SJCRH30 (cell line): ENCODE data around the gene GPS1. TPM values are rescaled to one million over a fixed set of nuclear protein-coding genes. Genes with fewer than 3 reads are reported as not detected.

Experiments
- DNase-seq, 2 experiments: peaks; one replicate each; pipeline ENCODE4 v3.0.0-alpha.2; 2015 to 2020
- H3K27ac ChIP-seq: fragments of 250-450 bp; sonication (Bioruptor Pico); 2 replicates; pipeline ENCODE4 v1.5.1; 2020; ENCODE audit warnings: mild to moderate bottlenecking, moderate library complexity
- H3K27me3 ChIP-seq: fragments of 250-450 bp; sonication (Bioruptor Pico); 2 replicates; pipeline ENCODE4 v1.5.1; 2020; ENCODE audit warnings: mild to moderate bottlenecking, moderate library complexity
- H3K36me3 ChIP-seq: fragments of 250-450 bp; sonication (Bioruptor Pico); 2 replicates; pipeline ENCODE4 v1.5.1; 2020; ENCODE audit warnings: mild to moderate bottlenecking, moderate library complexity
- H3K4me1 ChIP-seq: fragments of 250-450 bp; sonication (Bioruptor Pico); 2 replicates; pipeline ENCODE4 v1.5.1; 2020; ENCODE audit warnings: mild to moderate bottlenecking, moderate library complexity
- H3K4me3 ChIP-seq: fragments of 250-450 bp; sonication (Bioruptor Pico); 2 replicates; pipeline ENCODE4 v1.5.1; 2020; ENCODE audit warnings: mild to moderate bottlenecking, moderate library complexity
- H3K9me3 ChIP-seq: fragments of 250-450 bp; sonication (Bioruptor Pico); replicated peaks from 2 replicates; pipeline ENCODE4 v1.5.1; 2020; ENCODE audit warnings: mild to moderate bottlenecking, moderate library complexity
- total RNA-seq: library from RNA; depleted of rRNA; stranded (reverse); fragments of >200 nt; shearing (Covaris generic); gene quantifications from 2 replicates; pipeline ENCODE4 v1.2.3, GENCODE V29; 2014

GPS1 gene
- total RNA-seq, 1 experiment from 2014 or later, result 168 TPM

GRCh38 chr17:82019690-82020571, 31.8 kb upstream of the GPS1 start:
- H3K4me3 ChIP-seq, result no peak overlapping the region
- DNase-seq, result peak; percentile 90 to 93
- no peaks in the 10 kb centered on the region for H3K27me3 ChIP-seq
- H3K9me3 ChIP-seq, result no peaks in the 10 kb centered on the region
- H3K27ac ChIP-seq, result no peak overlapping the region
- H3K4me1 ChIP-seq, result peaks cover 7% of the 10 kb centered on the region; the same call in 1 of the 2 replicates
- no peaks in the 10 kb centered on the region for H3K36me3 ChIP-seq

- Histone ChIP-seq H3K36me3 (no peaks in the 10 kb centered on the region), H3K27ac (no peak overlapping the region)
Observed at GRCh38 chr17:82020572-82021106, 31.1 kb upstream of the GPS1 start.

GRCh38 chr17:82021107-82021899, 30.4 kb upstream of the GPS1 start:
- DNase-seq, result peak; percentile 90 to 91
- no peaks in the 10 kb centered on the region for H3K27me3 ChIP-seq
- H3K36me3 ChIP-seq, result no peaks in the 10 kb centered on the region
- H3K4me1 ChIP-seq, result peaks cover 7% of the 10 kb centered on the region; the same call in 1 of the 2 replicates
- peak overlapping the region; percentile 89 for H3K4me3 ChIP-seq
- no peaks in the 10 kb centered on the region for H3K9me3 ChIP-seq
- no peak overlapping the region for H3K27ac ChIP-seq

More at GRCh38 chr17:82020572-82021106, 31.1 kb upstream of the GPS1 start:
- no peaks in the 10 kb centered on the region for H3K9me3 ChIP-seq
- peaks cover 7% of the 10 kb centered on the region; the same call in 1 of the 2 replicates for H3K4me1 ChIP-seq
- DNase-seq, result no peak
- no peaks in the 10 kb centered on the region for H3K27me3 ChIP-seq
- H3K4me3 ChIP-seq, result no peak overlapping the region

GRCh38 chr17:82021900-82022309, 29.8 kb upstream of the GPS1 start:
- Histone ChIP-seq H3K27ac (no peak overlapping the region; the same call in 1 of the 2 replicates), H3K4me3 (peak overlapping the region; percentile 89), H3K27me3 (no peaks in the 10 kb centered on the region), H3K9me3 (no peaks in the 10 kb centered on the region), H3K36me3 (no peaks in the 10 kb centered on the region), H3K4me1 (peaks cover 7% of the 10 kb centered on the region; the same call in 1 of the 2 replicates)
- DNase-seq, result peak in 1 of 2 experiments; percentile 46

- Histone ChIP-seq H3K27ac (peak within 1 kb of the TSS; percentile 35), H3K36me3 (no peaks in the 10 kb centered on the region), H3K4me3 (peak within 1 kb of the TSS; percentile 89), H3K27me3 (no peaks in the 10 kb centered on the region), H3K4me1 (peaks cover 7% of the 10 kb centered on the region; the same call in 1 of the 2 replicates), H3K9me3 (no peaks in the 10 kb centered on the region)
- peak in 1 of 2 experiments; percentile 66 for DNase-seq
Observed at GRCh38 chr17:82022310-82022980, 29.3 kb upstream of the GPS1 start, which contains the start of gene CENPX. CENPX (minus strand) TSS chr17:82022878; CDS start chr17:82022861, 17 bp downstream.

GRCh38 chr17:82022981-82023446, 28.7 kb upstream of the GPS1 start, which contains the start of gene LRRC45:
LRRC45 (plus strand) TSS chr17:82023305; CDS start chr17:82023644, 339 bp downstream.
- H3K4me3 ChIP-seq, result peak within 1 kb of the TSS; percentile 89
- peak within 1 kb of the TSS; percentile 35 for H3K27ac ChIP-seq
- H3K4me1 ChIP-seq, result peaks cover 7% of the 10 kb centered on the region; the same call in 1 of the 2 replicates
- DNase-seq, result peak; percentile 100
- no peaks in the 10 kb centered on the region for H3K36me3 ChIP-seq
- H3K9me3 ChIP-seq, result no peaks in the 10 kb centered on the region
- no peaks in the 10 kb centered on the region for H3K27me3 ChIP-seq

GRCh38 chr17:82023447-82024241, 28.1 kb upstream of the GPS1 start:
- DNase-seq, result peak; percentile 81 to 83
- H3K36me3 ChIP-seq, result no peaks in the 10 kb centered on the region
- no peaks in the 10 kb centered on the region for H3K9me3 ChIP-seq
- H3K4me3 ChIP-seq, result peak overlapping the region; percentile 72
- no peaks in the 10 kb centered on the region for H3K27me3 ChIP-seq
- H3K27ac ChIP-seq, result peak overlapping the region; percentile 29; the same call in 1 of the 2 replicates
- peaks cover 7% of the 10 kb centered on the region; the same call in 1 of the 2 replicates for H3K4me1 ChIP-seq

- Histone ChIP-seq H3K27ac (no peak overlapping the region), H3K36me3 (no peaks in the 10 kb centered on the region), H3K4me3 (no peak overlapping the region), H3K27me3 (no peaks in the 10 kb centered on the region), H3K9me3 (no peaks in the 10 kb centered on the region), H3K4me1 (peaks cover 7% of the 10 kb centered on the region; the same call in 1 of the 2 replicates)
- no peak for DNase-seq
Observed at GRCh38 chr17:82024859-82025258, 26.8 kb upstream of the GPS1 start.

- no peak overlapping the region for H3K27ac ChIP-seq
- no peak overlapping the region for H3K4me3 ChIP-seq
- no peaks in the 10 kb centered on the region for H3K9me3 ChIP-seq
- DNase-seq, result no peak
- peaks cover 7% of the 10 kb centered on the region; the same call in 1 of the 2 replicates for H3K4me1 ChIP-seq
- H3K27me3 ChIP-seq, result no peaks in the 10 kb centered on the region
- no peaks in the 10 kb centered on the region for H3K36me3 ChIP-seq
Observed at GRCh38 chr17:82025401-82026107, 26.1 kb upstream of the GPS1 start.

GRCh38 chr17:82028246-82028645, 23.5 kb upstream of the GPS1 start:
- H3K27ac ChIP-seq, result no peak overlapping the region
- no peak overlapping the region for H3K4me3 ChIP-seq
- H3K9me3 ChIP-seq, result no peaks in the 10 kb centered on the region
- no peaks in the 10 kb centered on the region; the same call in 1 of the 2 replicates for H3K4me1 ChIP-seq
- no peaks in the 10 kb centered on the region for H3K27me3 ChIP-seq
- no peaks in the 10 kb centered on the region for H3K36me3 ChIP-seq
- no peak for DNase-seq

- H3K36me3 ChIP-seq, result no peaks in the 10 kb centered on the region
- H3K27ac ChIP-seq, result no peak overlapping the region
- no peak for DNase-seq
Observed at GRCh38 chr17:82028966-82029365, 22.7 kb upstream of the GPS1 start.

GRCh38 chr17:82029391-82029790, 22.3 kb upstream of the GPS1 start:
- no peaks in the 10 kb centered on the region; the same call in 1 of the 2 replicates for H3K4me1 ChIP-seq
- no peak for DNase-seq
- no peaks in the 10 kb centered on the region for H3K9me3 ChIP-seq
- H3K27me3 ChIP-seq, result no peaks in the 10 kb centered on the region
- H3K27ac ChIP-seq, result no peak overlapping the region
- no peaks in the 10 kb centered on the region for H3K36me3 ChIP-seq
- no peak overlapping the region for H3K4me3 ChIP-seq

More at GRCh38 chr17:82028966-82029365, 22.7 kb upstream of the GPS1 start:
- Histone ChIP-seq H3K9me3 (no peaks in the 10 kb centered on the region), H3K4me1 (no peaks in the 10 kb centered on the region; the same call in 1 of the 2 replicates), H3K27me3 (no peaks in the 10 kb centered on the region), H3K4me3 (no peak overlapping the region)
